Activated CD8-positive, alpha-beta memory T cell treated with anti-CD3 and anti-CD28 coated beads for 36 hours (primary cell): ENCODE data around the gene CCDC201. TPM values are rescaled to one million over a fixed set of nuclear protein-coding genes. Genes with fewer than 3 reads are reported as not detected.
"Not testable (repeated sequence)": the region's sequence is repeated elsewhere in the genome, so short reads cannot be mapped to it uniquely, and the experiment has no call there.

Source experiments
- CTCF ChIA-PET: fragments of 350-600 bp; sonication (Branson Sonifier 250); formaldehyde crosslinking; loops from one replicate; lab custom pipeline; 2021; ENCODE audit warnings: antibody characterized with exemption; lab: Charles Lee
- POLR2A ChIA-PET: fragments of 350-600 bp; sonication (Branson Sonifier 250); formaldehyde crosslinking; loops from one replicate; lab custom pipeline; 2021; ENCODE audit warnings: antibody characterized with exemption; lab: Charles Lee
- total RNA-seq, 2 experiments: library from RNA; stranded (reverse); gene quantifications; one replicate each; pipeline ENCODE4 v1.2.3, GENCODE V29; 2021

CCDC201 gene
- total RNA-seq, 2 experiments from 2014 or later = not detected

DNA sequence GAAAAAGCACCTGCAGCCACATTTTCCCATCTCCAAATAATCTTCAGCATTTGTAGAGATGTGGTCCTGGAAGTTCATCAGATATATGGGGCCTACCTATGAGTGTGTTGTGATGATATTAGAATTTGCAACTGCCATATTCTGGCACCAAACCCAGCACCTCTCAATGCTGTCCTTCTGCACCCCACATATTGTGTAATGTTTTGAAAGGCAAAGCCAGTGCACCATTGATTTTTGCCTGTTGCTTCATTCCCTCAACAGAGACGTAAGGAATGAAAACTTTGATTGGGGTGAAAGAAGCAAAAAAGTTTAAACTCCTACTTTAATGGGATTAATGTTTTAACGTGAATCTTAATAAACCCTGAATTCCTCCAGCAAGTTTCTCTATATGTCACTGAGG, 34.0 kb downstream of the CCDC201 start:
- CTCF ChIA-PET, POLR2A ChIA-PET: not testable (repeated sequence)

GRCh38 chr7:45832433-45833177, 40.3 kb downstream of the CCDC201 start:
- POLR2A ChIA-PET, CTCF ChIA-PET: not testable (repeated sequence)

- POLR2A ChIA-PET, CTCF ChIA-PET: not testable (repeated sequence)
These were observed 43.0 kb downstream of the CCDC201 start for GRCh38 chr7:45829846-45830245.

DNA sequence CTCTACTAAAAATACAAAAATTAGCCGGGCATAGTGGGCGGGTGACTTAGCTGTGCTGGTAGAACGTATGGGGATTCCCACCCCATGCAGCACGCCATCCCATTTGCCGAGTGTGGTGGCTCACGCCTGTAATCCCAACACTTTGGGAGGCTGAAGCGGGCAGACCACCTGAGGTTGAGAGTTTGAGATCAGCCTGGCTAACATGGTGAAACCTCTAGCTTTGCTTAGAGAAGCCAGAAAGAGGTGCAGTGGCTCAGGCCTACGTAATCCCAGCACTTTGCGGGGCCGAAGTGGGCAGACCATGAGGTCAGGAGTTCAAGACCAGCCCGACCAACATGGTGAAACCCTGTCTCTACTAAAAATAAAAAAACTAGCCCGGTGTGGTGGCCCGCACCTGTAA, 45.2 kb downstream of the CCDC201 start:
- POLR2A ChIA-PET, CTCF ChIA-PET: not testable (repeated sequence)

GRCh38 chr7:45826550-45826949, 46.3 kb downstream of the CCDC201 start:
- POLR2A ChIA-PET, CTCF ChIA-PET: not testable (repeated sequence)

- CTCF ChIA-PET, POLR2A ChIA-PET: not testable (repeated sequence)
These were observed 54.1 kb downstream of the CCDC201 start for GRCh38 chr7:45818763-45819162.

DNA sequence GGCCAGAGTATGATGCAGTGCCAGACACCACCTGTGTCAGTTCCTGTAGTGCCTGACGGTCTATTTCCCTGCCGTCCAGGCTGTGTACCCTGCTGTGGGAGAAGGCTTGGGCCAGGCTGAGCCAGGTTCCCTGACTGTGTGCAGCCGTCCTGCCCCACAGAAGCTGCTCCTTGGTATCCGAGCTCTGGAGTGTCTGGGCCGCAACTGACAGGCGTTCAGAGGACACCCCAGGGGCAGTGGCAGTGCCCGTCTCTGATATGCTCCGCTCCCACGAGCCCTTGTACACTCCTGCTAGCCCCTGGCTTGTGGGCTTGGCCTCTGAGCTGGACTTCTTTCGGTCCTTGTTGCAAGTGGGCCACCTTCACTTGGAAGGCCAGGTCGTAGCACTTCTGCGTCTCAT, 55.0 kb downstream of the CCDC201 start:
- CTCF ChIA-PET, POLR2A ChIA-PET: not testable (repeated sequence)

DNA sequence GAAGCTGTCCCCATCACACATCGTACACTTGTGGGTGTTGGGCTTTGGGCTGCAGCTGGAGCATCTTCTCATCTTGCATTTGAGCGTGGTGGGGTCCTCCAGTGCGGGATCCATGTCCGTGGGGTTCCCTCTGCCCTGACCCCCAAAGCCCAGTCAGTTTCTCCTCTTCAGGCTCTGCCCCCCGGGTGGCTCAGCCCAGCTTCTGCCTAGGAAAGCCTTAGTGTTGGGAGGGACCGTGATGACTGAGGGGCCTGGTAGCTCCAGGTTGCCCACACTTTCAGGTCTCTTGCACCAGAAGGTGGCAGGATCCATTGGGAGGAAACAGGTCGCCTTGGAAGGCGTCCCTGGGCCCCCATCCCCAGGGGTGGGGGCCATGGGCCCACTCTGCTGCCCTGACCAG, 55.9 kb downstream of the CCDC201 start:
- CTCF ChIA-PET = not testable (repeated sequence)

DNA sequence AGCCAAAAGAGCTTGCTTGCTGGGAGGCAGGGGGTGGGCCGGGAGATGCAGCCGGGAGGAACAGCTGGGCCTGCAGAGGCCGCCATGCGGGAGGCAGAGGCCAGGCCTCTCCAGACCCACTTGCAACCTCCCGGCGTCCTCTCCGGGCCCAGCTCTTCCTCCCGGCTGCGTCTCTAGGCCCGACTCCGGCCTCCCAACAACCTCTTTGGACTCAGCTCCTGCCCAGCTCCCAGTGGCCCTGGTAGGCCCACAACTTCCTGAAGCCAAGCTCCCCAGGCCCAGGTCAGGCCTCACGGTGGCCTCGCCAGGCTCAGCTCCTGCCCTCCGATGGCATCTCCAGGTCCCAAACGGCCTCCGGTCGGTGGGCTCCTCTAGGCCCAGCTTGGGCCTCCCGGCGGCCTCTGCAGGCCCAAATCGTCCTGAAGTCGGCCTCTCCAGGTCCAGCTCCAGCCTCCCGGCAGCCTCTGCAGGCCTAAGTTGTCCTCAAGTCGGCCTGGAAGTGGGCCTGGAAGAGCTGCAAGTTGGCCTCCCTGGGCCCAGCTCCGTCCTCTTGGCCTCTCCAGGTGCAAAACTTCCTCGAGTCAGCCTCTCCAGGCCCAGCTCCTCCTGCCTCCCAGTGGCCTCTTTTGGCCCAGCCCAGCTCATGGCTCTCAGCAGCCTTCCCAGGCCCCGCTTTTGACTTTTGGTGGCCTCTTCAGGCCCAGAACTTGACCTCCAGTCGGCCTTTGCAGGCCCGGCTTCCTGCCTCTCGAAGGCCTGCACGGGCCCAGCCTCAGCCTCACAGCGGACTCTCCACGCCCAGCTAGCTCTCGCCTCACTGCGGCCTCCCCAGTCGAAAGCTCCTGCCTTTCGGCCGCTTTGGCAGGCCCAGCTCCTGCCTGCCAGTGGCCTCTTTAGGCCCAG, 58.4 kb downstream of the CCDC201 start:
- CTCF ChIA-PET, POLR2A ChIA-PET: not testable (repeated sequence)

More for the DNA sequence above, 55.9 kb downstream of the CCDC201 start:
- POLR2A ChIA-PET = not testable (repeated sequence)

- CTCF ChIA-PET, POLR2A ChIA-PET: not testable (repeated sequence)
These were observed 59.1 kb downstream of the CCDC201 start for GRCh38 chr7:45813771-45814170.

DNA sequence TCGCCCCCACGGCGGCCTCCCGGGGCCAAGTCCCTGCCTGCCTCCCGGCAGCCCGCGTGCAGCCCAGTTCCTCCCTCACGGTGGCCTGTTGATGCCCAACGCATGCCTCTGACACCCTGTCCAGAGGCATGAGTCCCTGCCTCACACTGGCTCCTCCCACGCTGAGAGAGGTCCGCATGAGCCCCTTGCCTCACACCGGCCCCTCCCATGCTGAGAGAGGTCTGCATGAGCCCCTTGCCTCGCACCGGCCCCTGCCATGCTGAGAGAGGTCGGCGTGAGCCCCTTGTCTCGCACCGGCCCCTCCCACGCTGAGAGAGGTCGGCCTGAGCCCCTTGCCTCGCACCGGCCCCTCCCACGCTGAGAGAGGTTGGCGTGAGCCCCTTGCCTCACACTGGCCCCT, 59.9 kb downstream of the CCDC201 start:
- ChIA-PET CTCF (no interaction called here), POLR2A (no interaction called here)

DNA sequence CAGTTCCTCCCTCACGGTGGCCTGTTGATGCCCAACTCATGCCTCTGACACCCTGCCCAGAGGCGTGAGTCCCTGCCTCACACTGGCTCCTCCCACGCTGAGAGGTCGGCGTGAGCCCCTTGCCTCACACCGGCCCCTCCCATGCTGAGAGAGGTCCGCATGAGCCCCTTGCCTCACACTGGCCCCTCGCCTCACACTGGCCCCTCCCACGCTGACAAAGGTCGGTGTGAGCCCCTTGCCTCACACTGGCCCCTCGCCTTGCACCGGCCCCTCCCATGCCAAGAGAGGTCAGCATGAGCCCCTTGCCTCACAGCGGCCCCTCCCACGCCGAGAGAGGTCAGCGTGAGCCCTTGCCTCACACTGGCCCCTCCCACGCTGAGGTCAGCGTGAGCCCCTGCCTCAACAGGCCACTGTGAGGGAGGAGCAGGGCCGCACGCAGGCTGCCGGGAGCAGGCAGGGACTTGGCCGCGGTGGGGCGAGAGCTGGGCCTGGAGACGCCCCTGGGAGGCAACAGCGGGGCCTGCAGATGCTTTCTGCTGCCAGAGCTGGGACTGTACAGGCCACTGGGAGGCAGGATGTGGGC, 61.1 kb downstream of the CCDC201 start:
- POLR2A ChIA-PET, CTCF ChIA-PET: not testable (repeated sequence)

DNA sequence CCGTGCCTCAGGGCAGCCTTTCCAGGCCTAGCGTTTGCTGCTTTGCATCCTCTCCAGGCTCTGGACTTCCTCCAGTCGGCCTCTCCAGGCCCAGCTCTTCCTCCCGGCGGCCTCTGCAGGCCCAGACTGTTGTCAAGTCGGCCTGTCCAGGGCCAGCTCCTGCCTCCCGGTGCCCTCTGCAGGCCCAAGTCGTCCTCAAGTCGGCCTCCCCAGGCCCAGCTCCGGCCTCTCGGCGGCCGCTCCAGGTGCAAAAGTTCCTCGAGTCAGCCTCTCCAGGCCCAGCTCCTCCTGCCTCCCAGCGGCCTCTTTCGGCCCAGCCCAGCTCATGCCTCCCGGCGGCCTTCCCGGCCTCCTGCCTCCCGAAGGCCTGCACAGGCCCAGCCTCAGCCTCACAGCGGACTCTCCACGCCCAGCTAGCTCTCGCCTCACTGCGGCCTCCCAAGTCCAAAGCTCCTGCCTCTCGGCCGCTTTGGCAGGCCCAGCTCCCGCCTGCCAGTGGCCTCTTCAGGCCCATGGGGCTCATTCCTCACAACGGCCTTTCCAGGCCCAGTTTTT, 62.4 kb downstream of the CCDC201 start:
- CTCF ChIA-PET, POLR2A ChIA-PET: not testable (repeated sequence)

Other genes with a start within 250 kb of the CCDC201 start
- not detected for gene IGFBP1, start 15.4 kb upstream of the CCDC201 start, total RNA-seq
- 1 to 10 TPM in 1 of 2 experiments, under 1 TPM in 1; 0.82 to 1.3 TPM for gene IGFBP3, start 48.2 kb upstream of the CCDC201 start, total RNA-seq